HG02610 (cell line): Measurements from ENCODE around the gene VWCE.

ENCODE experiments used
- ATAC-seq: cut with Tn5 transposase; IDR thresholded peaks from one replicate; pipeline ENCODE4 v1.9.1; 2021; ENCODE audit warnings: mild to moderate bottlenecking, moderate library complexity; ENCODE audit not compliant: unreplicated experiment

VWCE gene

GRCh38 chr11:61287338-61287977 is 7.7 kb downstream of the VWCE start:
- no peak for ATAC-seq

DNA sequence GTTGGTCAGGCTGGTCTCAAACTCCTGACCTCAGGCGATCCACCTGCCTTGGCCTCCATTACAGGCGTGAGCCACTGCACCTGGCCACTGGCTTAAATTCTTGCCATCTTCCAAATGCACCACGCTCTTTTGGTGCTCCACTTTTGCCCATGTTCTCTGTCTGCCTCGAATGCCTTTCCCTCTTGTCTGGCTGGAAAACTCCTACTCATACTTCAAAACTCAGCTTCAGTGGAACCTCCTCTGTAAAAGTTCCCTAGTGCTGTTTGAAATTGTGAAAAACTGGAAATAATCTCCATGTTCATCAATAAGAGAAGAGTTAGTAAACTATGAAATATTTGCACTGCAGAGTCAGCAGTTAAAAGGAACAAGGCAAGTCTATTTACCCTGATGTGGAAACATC is 11.5 kb downstream of the VWCE start:
- ATAC-seq: no peak

DNA sequence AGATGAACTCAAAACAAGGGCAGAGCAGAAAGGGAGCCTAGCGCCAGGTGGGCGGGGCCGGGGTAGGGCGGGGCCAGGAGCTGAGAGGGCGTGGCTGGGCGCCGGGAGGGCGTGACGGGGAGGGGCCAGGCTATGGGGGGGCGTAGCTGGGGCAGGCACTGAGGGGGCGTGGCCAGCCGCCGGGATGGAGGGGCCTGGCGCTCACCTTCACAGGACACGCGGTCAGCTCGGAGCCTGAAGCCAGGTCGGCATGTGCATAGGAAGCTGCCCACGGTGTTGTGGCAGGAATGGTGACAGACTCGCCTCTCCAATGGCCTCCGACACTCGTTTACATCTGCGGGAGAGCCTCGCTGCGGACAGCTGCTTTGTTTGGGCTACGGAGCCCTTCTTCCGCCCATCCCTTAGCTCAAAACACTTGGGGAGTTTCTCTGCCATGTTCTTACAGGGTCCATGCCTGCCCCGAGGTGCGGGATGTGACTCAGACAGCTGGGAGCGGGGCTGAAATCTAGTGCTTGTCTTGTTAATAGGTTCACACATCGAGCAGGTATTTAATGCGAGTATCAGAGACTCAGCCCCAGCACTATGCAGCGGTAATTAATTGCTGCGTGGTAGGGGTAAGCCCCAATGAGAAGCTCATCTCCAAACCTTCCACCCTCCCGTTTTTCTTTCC is 13.4 kb downstream of the VWCE start:
- no peak for ATAC-seq

GRCh38 chr11:61280883-61281580 is 14.1 kb downstream of the VWCE start:
- no peak for ATAC-seq

- no peak for ATAC-seq
These were observed 15.0 kb downstream of the VWCE start for GRCh38 chr11:61279934-61280659.

- ATAC-seq: no peak
These were observed 17.1 kb downstream of the VWCE start for GRCh38 chr11:61278001-61278470.

DNA sequence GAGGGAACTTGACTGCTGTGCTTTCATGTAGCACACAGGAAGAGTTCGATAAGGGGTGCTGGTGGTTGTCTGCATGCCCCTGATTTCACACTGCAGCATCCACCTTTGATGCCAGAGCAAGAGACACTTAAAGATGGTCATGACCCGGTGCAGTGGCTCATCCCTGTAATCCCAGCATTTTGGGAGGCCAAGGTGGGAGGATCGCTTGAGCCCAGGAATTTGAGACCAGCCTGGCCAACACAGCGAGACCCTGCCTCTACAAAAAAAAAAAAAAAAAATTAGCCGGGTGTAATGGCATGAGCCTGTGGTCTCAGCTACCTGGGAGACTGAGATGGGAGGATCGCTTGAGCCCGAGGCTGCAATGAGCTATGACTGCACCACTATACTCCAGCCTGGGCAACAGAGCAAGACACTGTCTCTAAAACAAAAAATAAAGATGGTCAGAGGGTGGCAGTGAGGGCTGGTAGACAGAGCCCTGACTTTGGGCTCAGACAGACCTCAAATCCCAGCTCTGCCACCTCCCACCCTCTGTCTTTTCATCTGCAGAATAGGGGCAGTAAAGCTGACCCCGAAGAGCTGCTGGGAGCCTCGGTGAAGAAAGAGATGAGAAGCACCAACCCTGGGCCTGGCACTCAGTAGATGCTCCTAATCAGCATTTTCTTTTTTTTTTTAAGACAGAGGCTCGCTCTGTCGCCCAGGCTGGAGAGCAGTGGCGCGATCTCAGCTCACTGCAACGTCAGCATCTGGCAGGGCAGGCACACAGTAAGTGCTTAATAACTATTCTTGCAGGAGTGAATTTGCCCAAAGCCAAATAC is 17.7 kb downstream of the VWCE start:
- ATAC-seq: no peak

- ATAC-seq: no peak
These were observed 19.9 kb downstream of the VWCE start for GRCh38 chr11:61275191-61275590.

DNA sequence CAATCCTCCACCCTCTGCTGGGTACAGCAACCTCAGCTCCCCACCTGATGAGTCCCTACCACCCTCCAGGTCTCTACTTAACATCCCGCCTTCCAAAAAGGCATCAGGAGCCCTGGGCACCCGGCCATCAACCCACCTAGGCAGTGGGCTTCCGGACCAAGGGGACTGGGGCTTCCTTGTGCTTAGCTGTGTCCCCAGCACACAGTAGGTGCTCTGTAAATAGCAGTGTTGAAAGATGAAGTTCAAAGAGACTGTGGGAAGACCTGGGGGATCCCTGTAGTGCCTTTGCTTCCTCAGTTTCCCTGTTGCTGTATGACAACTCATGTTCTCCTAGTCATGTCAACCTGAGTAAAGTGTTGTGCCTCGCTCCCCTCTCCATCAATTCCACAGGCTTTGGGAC is 21.0 kb downstream of the VWCE start:
- no peak for ATAC-seq

- no peak for ATAC-seq
These were observed 21.7 kb downstream of the VWCE start for GRCh38 chr11:61273178-61274078.

- no peak for ATAC-seq
These were observed 22.4 kb downstream of the VWCE start for GRCh38 chr11:61272731-61273130.

DNA sequence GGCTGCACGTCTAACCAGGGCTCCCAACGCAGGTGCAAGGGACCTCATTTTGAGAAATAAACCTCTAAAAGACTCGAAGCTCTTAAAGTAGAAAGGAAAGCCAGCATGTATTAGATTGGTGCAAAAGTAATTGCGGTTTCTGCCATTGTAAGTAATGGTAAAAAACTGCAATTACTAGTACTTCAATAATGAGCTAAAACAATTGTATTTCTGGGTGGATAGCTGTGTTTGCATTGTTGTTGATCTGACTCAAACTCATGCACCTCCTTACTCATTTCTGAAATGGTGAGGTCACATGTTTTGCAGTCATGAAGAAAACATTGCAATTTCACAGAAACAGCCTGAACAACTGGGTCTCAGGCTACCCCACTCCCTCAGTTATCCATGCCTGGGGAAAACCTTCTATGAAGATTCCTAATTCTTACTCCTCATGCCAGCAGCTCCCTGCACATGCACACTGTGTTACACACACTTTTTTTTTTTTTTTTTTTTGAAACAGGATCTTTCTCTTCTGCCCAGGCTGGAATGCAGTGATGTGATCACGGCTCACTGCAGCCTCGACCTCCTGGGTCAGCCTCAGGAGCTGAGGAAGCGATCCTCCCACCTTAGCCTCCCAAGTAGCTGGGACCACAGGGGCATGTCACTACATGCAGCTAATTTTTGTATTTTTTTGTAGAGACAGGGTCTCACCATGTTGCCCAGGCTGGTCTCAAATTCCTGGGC is 24.6 kb downstream of the VWCE start:
- no peak for ATAC-seq

GRCh38 chr11:61268588-61269250 is 26.4 kb downstream of the VWCE start:
- no peak for ATAC-seq

- ATAC-seq: no peak
These were observed 27.7 kb downstream of the VWCE start for GRCh38 chr11:61267437-61267841.

DNA sequence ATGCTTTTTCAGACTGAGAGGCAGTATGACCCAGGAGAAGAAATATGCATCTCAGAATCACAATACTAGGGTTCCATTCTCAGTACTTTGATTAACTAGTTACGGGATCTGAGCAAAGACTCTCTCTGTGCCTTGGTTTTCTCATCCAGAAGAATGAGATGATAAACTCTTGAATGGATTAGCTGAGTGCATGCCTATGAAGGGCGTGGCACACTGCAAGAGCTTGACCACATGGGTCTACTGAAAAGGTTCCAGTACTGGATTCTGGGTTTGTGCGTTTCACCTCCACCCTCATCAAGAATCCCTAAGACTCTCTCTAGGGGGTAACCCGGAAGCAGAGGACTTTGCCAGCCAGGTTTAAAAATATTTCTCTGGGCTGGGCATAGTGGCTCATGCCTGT is 28.5 kb downstream of the VWCE start:
- ATAC-seq: no peak

DNA sequence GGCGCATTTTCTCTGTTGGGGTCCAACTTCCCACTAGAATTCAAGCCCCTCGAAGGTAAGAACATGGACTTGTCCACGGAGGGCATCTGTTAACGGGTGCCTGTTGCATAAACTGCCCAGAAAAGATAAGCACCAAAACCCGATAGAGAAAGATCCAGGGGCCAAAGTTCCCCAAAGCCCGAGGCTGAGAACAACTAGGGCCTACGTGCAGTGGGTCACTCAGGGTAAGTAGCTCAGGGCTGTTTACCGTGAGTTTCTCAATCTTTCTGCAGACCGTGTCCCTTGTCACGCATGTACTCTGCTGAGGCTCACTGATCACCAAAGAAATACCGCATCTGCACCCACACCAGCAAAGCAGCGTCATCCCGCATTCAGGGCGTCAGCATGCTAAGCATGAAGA is 29.8 kb downstream of the VWCE start:
- no peak for ATAC-seq

DNA sequence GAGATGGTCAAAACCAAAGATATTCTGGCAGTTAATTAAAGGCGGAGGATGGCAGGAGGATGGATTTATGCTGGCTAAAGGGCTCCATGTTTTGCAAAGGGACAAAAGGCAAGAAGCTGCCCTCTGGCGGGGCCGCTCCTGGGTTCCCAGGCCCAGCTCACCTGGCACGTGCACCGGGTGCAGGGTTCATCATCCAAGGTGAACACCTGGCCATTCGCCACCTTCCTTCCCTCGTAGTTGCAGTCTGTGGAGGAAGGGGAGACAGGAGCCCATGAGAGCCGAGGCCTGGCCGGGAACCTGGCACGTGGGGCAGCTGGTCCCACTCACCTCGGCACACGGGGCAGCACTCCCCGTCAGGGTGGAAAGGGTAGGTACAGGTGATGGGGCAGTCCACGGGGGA is 30.3 kb downstream of the VWCE start:
- no peak for ATAC-seq

- no peak for ATAC-seq
These were observed 30.7 kb downstream of the VWCE start for GRCh38 chr11:61264371-61264770.
